ENCODE results near the gene ANAPC7.

- TF ChIP-seq ZNF8 (CRISPR knock-in tag; IDR thresholded peaks at IDR 0.05) (no peak), ZC3H10 (CRISPR knock-in tag; IDR thresholded peaks at IDR 0.05) (no peak)
Measured at GRCh38 chr12:110353211-110353965, 50.1 kb downstream of the ANAPC7 start.
